RWPE2 (cell line): ENCODE results near the gene PCSK6.
"Not testable (repeated sequence)": the region's sequence is repeated elsewhere in the genome, so short reads cannot be mapped to it uniquely, and the experiment has no call there.

Experiments
- ATAC-seq: fragments of 200-7000 bp; cut with Tn5 transposase; 3 replicates; pipeline ENCODE4 v1.9.1; 2021; ENCODE audit warnings: low read depth
- DNase-seq: peaks from one replicate; pipeline ENCODE4 v3.0.0-alpha.2; 2020; ENCODE audit warnings: low spot score
- H3K27ac ChIP-seq: fragments of 450-650 bp; 2 replicates; pipeline ENCODE4 v1.5.1; 2017; ENCODE audit warnings: mild to moderate bottlenecking; ENCODE audit not compliant: poor library complexity, severe bottlenecking
- H3K27me3 ChIP-seq: fragments of 250-450 bp; sonication (Bioruptor Pico); 2 replicates; pipeline ENCODE4 v1.5.1; 2021; ENCODE audit warnings: mild to moderate bottlenecking, moderate library complexity; ENCODE audit not compliant: insufficient read depth, poor library complexity, severe bottlenecking
- H3K36me3 ChIP-seq: fragments of 250-450 bp; sonication (Bioruptor Pico); 2 replicates; pipeline ENCODE4 v1.5.1; 2020; ENCODE audit warnings: low read depth, mild to moderate bottlenecking, moderate library complexity
- H3K4me1 ChIP-seq: fragments of 250-450 bp; sonication (Bioruptor Pico); 2 replicates; pipeline ENCODE4 v1.5.1; 2021; ENCODE audit warnings: mild to moderate bottlenecking, moderate library complexity; ENCODE audit not compliant: insufficient read depth, poor library complexity, severe bottlenecking
- H3K4me3 ChIP-seq: fragments of 250-450 bp; sonication (Bioruptor Pico); 2 replicates; pipeline ENCODE4 v1.5.1; 2021; ENCODE audit warnings: mild to moderate bottlenecking, moderate library complexity; ENCODE audit not compliant: severe bottlenecking
- H3K9me3 ChIP-seq: fragments of 250-450 bp; sonication (Bioruptor Pico); 2 replicates; pipeline ENCODE4 v1.5.1; 2021; ENCODE audit warnings: mild to moderate bottlenecking, moderate library complexity; ENCODE audit not compliant: severe bottlenecking
- TF ChIP-seq, protein P1 (sequence below): fragments of 450-650 bp; IDR thresholded peaks from one replicate; pipeline ENCODE4 v1.5.1; 2017; ENCODE audit warnings: mild to moderate bottlenecking, moderate library complexity; ENCODE audit not compliant: poor library complexity, severe bottlenecking

PCSK6 gene

DNA sequence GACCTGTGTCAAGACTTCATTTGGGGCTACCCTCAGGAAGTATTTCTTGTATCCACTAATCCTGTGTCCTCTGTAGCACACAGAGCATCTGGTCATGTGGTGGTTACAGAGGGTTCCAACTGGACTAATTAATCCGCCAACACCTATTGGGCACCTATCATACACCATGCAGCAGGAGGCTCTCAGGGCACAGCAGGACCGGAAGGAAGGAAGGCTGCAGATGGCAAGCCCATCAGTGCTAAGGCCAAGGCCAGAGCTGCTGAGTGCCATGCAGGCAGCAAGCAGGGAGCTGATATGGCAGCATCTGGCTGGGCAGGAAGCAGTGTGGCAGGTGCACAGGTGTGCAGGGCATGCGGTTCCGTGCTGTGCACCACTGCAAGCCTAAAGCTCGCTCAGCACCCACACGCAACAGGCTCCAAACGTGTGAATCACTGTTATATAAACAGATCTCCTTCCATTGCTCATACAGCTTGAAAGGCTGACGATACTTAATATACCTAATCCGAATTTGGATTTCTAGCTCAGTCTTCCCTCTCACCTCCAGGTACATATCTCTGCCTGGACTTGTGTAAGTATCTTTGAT is 130.1 kb downstream of the PCSK6 start:
- TF ChIP-seq, protein P1, sequence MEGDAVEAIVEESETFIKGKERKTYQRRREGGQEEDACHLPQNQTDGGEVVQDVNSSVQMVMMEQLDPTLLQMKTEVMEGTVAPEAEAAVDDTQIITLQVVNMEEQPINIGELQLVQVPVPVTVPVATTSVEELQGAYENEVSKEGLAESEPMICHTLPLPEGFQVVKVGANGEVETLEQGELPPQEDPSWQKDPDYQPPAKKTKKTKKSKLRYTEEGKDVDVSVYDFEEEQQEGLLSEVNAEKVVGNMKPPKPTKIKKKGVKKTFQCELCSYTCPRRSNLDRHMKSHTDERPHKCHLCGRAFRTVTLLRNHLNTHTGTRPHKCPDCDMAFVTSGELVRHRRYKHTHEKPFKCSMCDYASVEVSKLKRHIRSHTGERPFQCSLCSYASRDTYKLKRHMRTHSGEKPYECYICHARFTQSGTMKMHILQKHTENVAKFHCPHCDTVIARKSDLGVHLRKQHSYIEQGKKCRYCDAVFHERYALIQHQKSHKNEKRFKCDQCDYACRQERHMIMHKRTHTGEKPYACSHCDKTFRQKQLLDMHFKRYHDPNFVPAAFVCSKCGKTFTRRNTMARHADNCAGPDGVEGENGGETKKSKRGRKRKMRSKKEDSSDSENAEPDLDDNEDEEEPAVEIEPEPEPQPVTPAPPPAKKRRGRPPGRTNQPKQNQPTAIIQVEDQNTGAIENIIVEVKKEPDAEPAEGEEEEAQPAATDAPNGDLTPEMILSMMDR: no peak

DNA sequence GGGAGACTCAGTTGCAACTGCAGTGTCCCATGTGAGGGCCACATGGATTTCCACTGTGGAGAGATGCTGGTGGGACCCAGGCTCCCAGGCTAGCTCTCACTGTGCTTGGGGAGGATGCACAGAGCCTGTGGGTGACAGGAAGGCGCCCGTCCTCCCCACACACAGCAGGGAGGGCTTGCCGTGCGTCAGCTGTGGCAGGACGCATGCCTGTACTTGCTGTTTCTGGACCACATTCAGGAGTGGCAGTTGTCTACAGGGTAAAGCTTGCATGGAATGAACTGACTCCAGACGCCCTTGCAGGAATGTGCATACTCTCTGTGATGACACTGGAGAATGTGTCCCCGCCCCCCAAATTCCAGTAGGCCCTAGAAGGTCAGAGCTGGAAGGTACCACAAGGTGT is 130.6 kb downstream of the PCSK6 start:
- ATAC-seq: peak; percentile 82
- DNase-seq: peak; percentile 99
- no peaks in the 10 kb centered on the region for H3K9me3 ChIP-seq

More for the DNA sequence above, 130.1 kb downstream of the PCSK6 start:
- Histone ChIP-seq H3K9me3 (no peaks in the 10 kb centered on the region), H3K27me3 (no peaks in the 10 kb centered on the region), H3K27ac (peak overlapping the region; percentile 67), H3K4me3 (no peak overlapping the region), H3K36me3 (no peaks in the 10 kb centered on the region), H3K4me1 (peaks cover 31% of the 10 kb centered on the region)
- peak; percentile 86 for ATAC-seq
- peak; percentile 94 for DNase-seq

DNA sequence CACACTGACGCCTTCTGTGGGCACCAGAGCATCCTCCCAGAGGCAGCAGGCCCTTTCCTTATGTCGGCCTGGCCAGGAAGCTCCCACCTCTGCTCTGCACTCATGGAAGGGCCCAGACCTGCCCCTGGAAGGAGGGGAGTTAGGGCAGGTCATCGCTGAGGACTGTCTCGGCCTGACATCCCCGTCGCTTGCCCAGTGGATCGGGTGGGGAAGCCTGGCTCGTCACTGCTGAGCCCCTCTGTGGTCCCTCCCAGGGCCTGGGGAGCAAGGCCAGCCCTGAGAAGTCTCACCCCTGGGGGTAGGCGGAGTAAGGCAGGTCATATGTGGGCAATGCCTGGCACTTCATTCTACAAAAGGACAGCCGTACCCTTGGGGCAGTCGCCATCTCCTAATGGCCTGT is 131.6 kb downstream of the PCSK6 start:
- TF ChIP-seq, protein P1: no peak
- Histone ChIP-seq H3K9me3 (no peaks in the 10 kb centered on the region), H3K27ac (peak overlapping the region; percentile 67), H3K4me3 (no peak overlapping the region), H3K4me1 (peaks cover 31% of the 10 kb centered on the region), H3K27me3 (no peaks in the 10 kb centered on the region), H3K36me3 (no peaks in the 10 kb centered on the region)
- DNase-seq (peak; percentile 66), ATAC-seq (no peak)

More for the DNA sequence above, 130.6 kb downstream of the PCSK6 start:
- TF ChIP-seq, protein P1: no peak
- no peak overlapping the region for H3K4me3 ChIP-seq
- H3K4me1 ChIP-seq: peaks cover 31% of the 10 kb centered on the region
- H3K36me3 ChIP-seq: no peaks in the 10 kb centered on the region
- H3K27ac ChIP-seq: peak overlapping the region; percentile 67
- H3K27me3 ChIP-seq: no peaks in the 10 kb centered on the region

DNA sequence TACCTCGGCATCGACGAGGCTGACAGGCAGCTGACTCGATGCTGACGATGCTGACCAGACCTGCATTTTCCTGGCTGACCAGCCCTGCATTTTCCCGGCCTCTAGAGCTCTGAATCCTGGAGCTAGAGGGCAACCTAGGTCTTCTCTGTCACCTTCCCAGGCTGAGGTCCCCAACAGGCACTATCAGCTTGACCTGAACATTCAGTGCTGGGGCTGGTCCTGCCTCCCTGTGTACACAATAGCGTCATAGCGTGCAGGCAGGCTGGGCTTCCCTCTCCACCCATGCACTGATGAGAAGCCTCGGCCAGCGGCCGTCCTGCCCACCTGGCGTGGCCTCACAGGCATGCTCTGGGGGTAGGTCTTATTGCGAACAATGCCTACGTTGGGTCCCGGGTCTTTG is 132.2 kb downstream of the PCSK6 start:
- peak; percentile 74 for DNase-seq
- peaks cover 31% of the 10 kb centered on the region for H3K4me1 ChIP-seq
- H3K4me3 ChIP-seq: no peak overlapping the region
- TF ChIP-seq, protein P1: no peak
- H3K36me3 ChIP-seq: no peaks in the 10 kb centered on the region
- H3K9me3 ChIP-seq: no peaks in the 10 kb centered on the region
- H3K27me3 ChIP-seq: no peaks in the 10 kb centered on the region
- no peak overlapping the region for H3K27ac ChIP-seq
- ATAC-seq: no peak

DNA sequence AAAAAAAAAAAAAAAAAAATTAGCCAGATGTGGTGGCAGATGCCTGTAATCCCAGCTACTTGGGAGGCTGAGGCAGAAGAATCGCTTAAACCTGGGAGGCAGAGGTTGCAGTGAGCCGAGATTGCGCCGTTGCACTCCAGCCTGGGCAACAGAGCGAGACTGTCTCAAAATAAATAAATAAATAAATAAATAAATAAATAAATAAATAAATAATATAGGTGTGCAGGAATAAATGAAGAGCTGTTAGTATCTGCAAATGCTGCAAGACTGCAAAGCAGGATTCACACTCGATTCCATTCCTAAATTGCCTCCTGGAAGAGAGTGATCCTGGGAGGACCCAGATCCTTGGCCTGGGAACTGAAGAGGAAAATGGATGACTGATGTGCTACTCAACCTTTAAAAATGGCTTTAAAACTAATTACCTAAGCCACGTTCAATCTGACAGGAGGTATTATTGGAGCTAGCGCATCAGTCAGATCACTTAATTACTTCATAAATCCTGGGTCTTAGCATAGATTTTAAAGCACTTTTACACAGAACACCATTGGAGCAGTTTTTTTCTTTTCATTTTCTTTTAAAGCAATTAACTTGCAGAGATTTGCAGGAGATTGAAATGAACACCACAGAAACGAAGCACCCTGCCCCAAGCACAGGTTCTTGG is 132.9 kb downstream of the PCSK6 start:
- H3K9me3 ChIP-seq, ATAC-seq, DNase-seq, H3K27ac ChIP-seq, H3K4me3 ChIP-seq, H3K27me3 ChIP-seq, H3K36me3 ChIP-seq: not testable (repeated sequence)
- peaks cover 30% of the 10 kb centered on the region for H3K4me1 ChIP-seq
